Measurements from ENCODE around the gene TSSK6. TPM values are rescaled to one million over a fixed set of nuclear protein-coding genes. Genes with fewer than 3 reads are reported as not detected.

Gene TSSK6
- total RNA-seq, 4 donors from 2014 or later = 0.57 to 1.7 (median 0.89) TPM

- TF ChIP-seq CTCF (IDR thresholded peaks at IDR 0.05) (no peak), POLR2A (IDR thresholded peaks at IDR 0.05) (no peak)
- 49 to 58% methylated on average over 6 to 12 of the region's 13 CpGs for WGBS, 2 donors
- H3K27me3 ChIP-seq = peaks cover 0 to 72% (median 0%) of the 10 kb centered on the region in 4 donors
- H3K9me3 ChIP-seq = no peaks in the 10 kb centered on the region
- H3K4me3 ChIP-seq = no peak overlapping the region
- no peaks in the 10 kb centered on the region for H3K36me3 ChIP-seq
- no peak overlapping the region for H3K27ac ChIP-seq
- intact Hi-C loops (cut with DNase I) = loop anchor here (10.0 kb wide), 1 partner anchor 726 kb away; no protein-coding TSS in a partner anchor
- no peak for DNase-seq
- peaks cover 0 to 6% (median 4%) of the 10 kb centered on the region in 3 donors for H3K4me1 ChIP-seq
Observed at GRCh38 chr19:19548915-19549759, 33.8 kb upstream of the TSSK6 start.

DNA sequence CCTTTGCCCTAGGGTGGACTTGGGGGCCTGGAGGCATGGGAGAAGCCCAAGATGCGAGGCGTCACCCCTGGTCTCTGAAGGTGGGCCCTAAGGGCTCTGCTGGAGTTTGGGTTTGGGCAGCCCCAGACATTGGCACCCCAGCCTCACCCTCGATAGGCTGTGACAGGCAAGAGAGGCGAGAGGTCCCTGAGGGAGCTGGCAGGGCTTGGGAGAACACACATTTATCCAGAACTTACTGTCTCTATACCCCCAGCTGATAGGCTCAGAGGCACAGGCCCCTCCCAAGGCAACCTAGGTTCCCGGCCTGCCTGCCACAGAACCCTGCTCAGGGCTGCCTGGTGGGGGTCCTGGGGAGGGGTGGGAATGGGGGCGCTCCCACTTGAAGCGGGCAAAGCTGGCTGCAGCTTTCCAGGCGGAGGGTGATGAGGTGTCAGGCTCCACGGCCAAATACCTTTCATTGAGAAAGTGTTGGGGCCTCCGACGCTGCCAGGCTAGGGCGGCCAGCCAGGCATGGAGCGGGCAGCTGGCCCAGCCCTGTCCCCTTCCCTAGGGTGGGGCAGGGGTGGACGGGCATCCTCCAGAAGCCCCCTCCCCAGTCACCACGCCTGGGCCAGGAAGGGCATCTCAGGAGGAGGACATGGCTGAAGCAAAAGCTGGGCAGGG is 32.5 kb upstream of the TSSK6 start:
- H3K27ac ChIP-seq = no peak overlapping the region
- no peaks in the 10 kb centered on the region for H3K9me3 ChIP-seq
- no peak for DNase-seq
- peaks cover 0 to 6% (median 4%) of the 10 kb centered on the region in 3 donors for H3K4me1 ChIP-seq
- H3K27me3 ChIP-seq = peaks cover 0 to 85% (median 0%) of the 10 kb centered on the region in 4 donors
- TF ChIP-seq CTCF (IDR thresholded peaks at IDR 0.05) = no peak
- TF ChIP-seq POLR2A (IDR thresholded peaks at IDR 0.05) = no peak
- intact Hi-C loops (cut with DNase I) = loop anchor here (10.0 kb wide), 1 partner anchor 727 kb away; no protein-coding TSS in a partner anchor
- no CpG with 5 or more reads among the region's 15 CpGs for WGBS, 2 donors
- no peaks in the 10 kb centered on the region for H3K36me3 ChIP-seq
- H3K4me3 ChIP-seq = no peak overlapping the region

DNA sequence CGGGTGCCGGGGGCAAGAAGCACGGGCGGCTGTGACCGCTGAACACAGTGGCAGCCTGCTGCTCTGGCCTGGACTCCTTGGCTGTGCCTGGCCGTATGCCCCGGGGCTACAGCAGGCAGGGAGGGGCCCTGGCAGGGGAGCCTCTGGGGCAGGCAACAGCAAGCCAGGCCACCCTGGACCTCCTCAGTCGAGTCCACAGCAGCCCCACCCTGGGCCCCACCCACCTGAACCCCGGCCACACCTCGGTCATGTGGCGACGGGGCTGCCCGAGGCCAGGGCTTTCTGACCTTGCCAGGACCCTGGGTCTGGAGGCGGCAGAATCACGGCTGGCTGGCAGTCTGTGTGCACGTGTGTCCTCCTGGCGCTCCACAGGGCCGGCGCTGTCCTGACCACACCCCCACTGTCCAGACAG is 31.4 kb upstream of the TSSK6 start:
- H3K9me3 ChIP-seq = no peaks in the 10 kb centered on the region
- peaks cover 0 to 7% (median 4%) of the 10 kb centered on the region in 3 donors for H3K4me1 ChIP-seq
- no peak for DNase-seq
- H3K4me3 ChIP-seq = no peak overlapping the region
- H3K27ac ChIP-seq = no peak overlapping the region
- TF ChIP-seq POLR2A (IDR thresholded peaks at IDR 0.05) (no peak), CTCF (IDR thresholded peaks at IDR 0.05) (no peak)
- intact Hi-C loops (cut with DNase I) = loop anchor here (10.0 kb wide), 1 partner anchor 728 kb away; no protein-coding TSS in a partner anchor
- H3K36me3 ChIP-seq = no peaks in the 10 kb centered on the region
- WGBS, 2 donors = 40% methylated on average over 1 of the region's 19 CpGs; no CpG with 5 or more reads in 1 of the 2 donors
- peaks cover 0 to 96% (median 6%) of the 10 kb centered on the region in 4 donors for H3K27me3 ChIP-seq

DNA sequence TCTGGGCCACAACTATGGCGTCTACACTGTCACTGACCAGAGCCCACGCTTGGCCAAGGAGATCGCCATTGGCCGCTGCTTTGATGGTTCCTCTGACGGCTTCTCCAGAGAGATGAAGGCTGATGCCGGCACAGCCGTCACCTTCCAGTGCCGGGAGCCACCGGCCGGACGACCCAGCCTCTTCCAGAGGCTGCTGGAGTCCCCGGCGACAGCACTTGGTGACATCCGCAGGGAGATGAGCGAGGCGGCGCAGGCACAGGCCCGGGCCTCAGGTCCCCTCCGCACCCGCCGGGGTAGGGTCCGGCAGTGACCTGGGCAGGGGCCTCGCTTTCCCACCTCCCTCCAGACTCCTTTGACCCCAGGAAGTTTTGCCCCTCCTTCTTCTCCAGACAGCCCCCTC is 30.4 kb upstream of the TSSK6 start:
- no peaks in the 10 kb centered on the region for H3K9me3 ChIP-seq
- no peak for DNase-seq
- peaks cover 10 to 17% (median 10%) of the 10 kb centered on the region in 3 donors for H3K4me1 ChIP-seq
- intact Hi-C loops (cut with DNase I) = loop anchor here (10.0 kb wide), 1 partner anchor 729 kb away; no protein-coding TSS in a partner anchor
- no peak for TF ChIP-seq CTCF (IDR thresholded peaks at IDR 0.05)
- TF ChIP-seq POLR2A (IDR thresholded peaks at IDR 0.05) = no peak
- no peak overlapping the region for H3K4me3 ChIP-seq
- 90 to 96% methylated on average over 4 of the region's 23 CpGs for WGBS, 2 donors
- no peak overlapping the region for H3K27ac ChIP-seq
- H3K27me3 ChIP-seq = peaks cover 0 to 100% (median 15%) of the 10 kb centered on the region in 4 donors
- H3K36me3 ChIP-seq = no peaks in the 10 kb centered on the region
